Astrocyte (in vitro differentiated cells and primary cell): ENCODE data around the gene STAB2. TPM values are rescaled to one million over a fixed set of nuclear protein-coding genes. Genes with fewer than 3 reads are reported as not detected.

Experiments used
- DNase-seq: peaks from one replicate; pipeline ENCODE4 v3.0.0-alpha.2; 2010; ENCODE audit warnings: low read depth
- FAIRE-seq: peaks from 2 replicates; lab custom pipeline; 2011; peaks lifted over from hg19 to GRCh38; lab: Jason Lieb, UNC
- H2AFZ ChIP-seq: 2 replicates; pipeline ENCODE4 v1.6.0; 2012; ENCODE audit warnings: low read depth, low read length, inconsistent platforms
- H3K27ac ChIP-seq: 2 replicates; pipeline ENCODE4 v1.5.1; 2011; ENCODE audit warnings: low read depth, low read length, inconsistent platforms
- H3K27me3 ChIP-seq: 2 replicates; pipeline ENCODE4 v1.6.0; 2011; ENCODE audit warnings: low read length, inconsistent platforms; ENCODE audit not compliant: insufficient read depth
- H3K36me3 ChIP-seq: 2 replicates; pipeline ENCODE4 v1.5.1; 2011; ENCODE audit warnings: low read length, inconsistent platforms; ENCODE audit not compliant: insufficient read depth
- H3K4me1 ChIP-seq: 2 replicates; pipeline ENCODE4 v1.5.1; 2011; ENCODE audit warnings: low read length, inconsistent platforms; ENCODE audit not compliant: insufficient read depth
- H3K4me2 ChIP-seq: 2 replicates; pipeline ENCODE4 v1.6.0; 2012; ENCODE audit warnings: low read length, inconsistent platforms
- H3K4me3 ChIP-seq: 2 replicates; pipeline ENCODE4 v1.5.1; 2011; ENCODE audit warnings: low read depth, mild to moderate bottlenecking, low read length, inconsistent platforms; ENCODE audit not compliant: insufficient read depth
- H3K79me2 ChIP-seq: 2 replicates; pipeline ENCODE4 v1.6.0; 2012; ENCODE audit warnings: mild to moderate bottlenecking, low read length, inconsistent platforms; ENCODE audit not compliant: insufficient read depth
- H3K9ac ChIP-seq: 2 replicates; pipeline ENCODE4 v1.6.0; 2012; ENCODE audit warnings: mild to moderate bottlenecking, low read length, inconsistent platforms
- H3K9me3 ChIP-seq: 2 replicates; pipeline ENCODE4 v1.5.1; 2012; ENCODE audit warnings: low read depth, mild to moderate bottlenecking, low read length, inconsistent platforms; ENCODE audit not compliant: insufficient read depth
- H4K20me1 ChIP-seq: 2 replicates; pipeline ENCODE4 v1.6.0; 2012; ENCODE audit warnings: low read length, inconsistent platforms; ENCODE audit not compliant: insufficient read depth
- H3K27ac Mint-ChIP-seq: one replicate; pipeline ENCODE4 v1.8.0; 2021; ENCODE audit warnings: mild to moderate bottlenecking, mixed read lengths; ENCODE audit not compliant: unreplicated experiment
- H3K27me3 Mint-ChIP-seq: one replicate; pipeline ENCODE4 v1.8.0; 2021; ENCODE audit warnings: low read depth, mixed read lengths; ENCODE audit not compliant: unreplicated experiment
- H3K36me3 Mint-ChIP-seq: one replicate; pipeline ENCODE4 v1.8.0; 2021; ENCODE audit warnings: low read depth, mixed read lengths; ENCODE audit not compliant: unreplicated experiment
- H3K4me1 Mint-ChIP-seq: one replicate; pipeline ENCODE4 v1.8.0; 2021; ENCODE audit warnings: low read depth, mixed read lengths; ENCODE audit not compliant: unreplicated experiment
- H3K4me3 Mint-ChIP-seq: one replicate; pipeline ENCODE4 v1.8.0; 2021; ENCODE audit warnings: mild to moderate bottlenecking, moderate library complexity, mixed read lengths; ENCODE audit not compliant: unreplicated experiment
- H3K9me3 Mint-ChIP-seq: one replicate; pipeline ENCODE4 v1.8.0; 2021; ENCODE audit warnings: mild to moderate bottlenecking, mixed read lengths; ENCODE audit not compliant: unreplicated experiment
- EZH2 ChIP-seq: IDR thresholded peaks from 2 replicates; pipeline ENCODE4 v1.6.1; 2012; ENCODE audit warnings: mild to moderate bottlenecking, low read length, inconsistent platforms; ENCODE audit not compliant: insufficient read depth
- total RNA-seq: library from RNA; stranded (reverse); gene quantifications from 2 replicates; pipeline ENCODE4 v1.2.1, GENCODE V29; 2021
- TF ChIP-seq, protein P1 (sequence below): IDR thresholded peaks from 2 replicates; pipeline ENCODE4 v1.5.1; 2011; ENCODE audit warnings: low read depth, mild to moderate bottlenecking, inconsistent platforms, low read length, moderate library complexity; ENCODE audit not compliant: insufficient read depth

Gene STAB2
- total RNA-seq, 1 donor from 2014 or later = not detected

DNA sequence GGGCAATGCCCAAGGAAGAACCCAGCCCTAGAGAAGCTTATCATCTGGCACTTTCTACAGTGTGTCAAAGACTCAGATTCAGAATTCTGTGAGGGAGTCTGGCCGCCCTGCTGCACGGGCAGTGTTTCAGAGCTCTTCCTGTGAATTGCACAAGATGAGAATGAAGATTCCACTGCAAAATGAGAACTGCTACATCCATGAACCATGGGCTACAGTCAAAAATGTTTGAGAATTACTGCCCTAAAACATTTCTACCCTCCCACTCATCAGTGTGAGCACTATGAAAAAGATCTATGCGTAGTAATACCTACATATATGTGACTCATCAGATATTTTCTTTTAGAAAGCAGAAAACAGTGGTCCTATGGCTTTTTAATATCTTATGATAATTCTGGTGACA lies 104.0 kb downstream of the STAB2 start:
- no peaks in the 10 kb centered on the region for H3K4me1 Mint-ChIP-seq
- Histone ChIP-seq H3K9ac (no peak overlapping the region), H3K9me3 (no peaks in the 10 kb centered on the region), H3K4me3 (no peak overlapping the region), H3K4me1 (no peaks in the 10 kb centered on the region), H3K36me3 (no peaks in the 10 kb centered on the region), H2AFZ (no peak overlapping the region), H4K20me1 (no peaks in the 10 kb centered on the region), H3K79me2 (no peaks in the 10 kb centered on the region), H3K27me3 (peaks cover 4% of the 10 kb centered on the region), H3K27ac (no peak overlapping the region), H3K4me2 (no peak overlapping the region)
- H3K27me3 Mint-ChIP-seq = peaks cover 12% of the 10 kb centered on the region
- FAIRE-seq (no peak), DNase-seq (no peak)
- TF ChIP-seq EZH2 = no peak
- TF ChIP-seq, protein P1, sequence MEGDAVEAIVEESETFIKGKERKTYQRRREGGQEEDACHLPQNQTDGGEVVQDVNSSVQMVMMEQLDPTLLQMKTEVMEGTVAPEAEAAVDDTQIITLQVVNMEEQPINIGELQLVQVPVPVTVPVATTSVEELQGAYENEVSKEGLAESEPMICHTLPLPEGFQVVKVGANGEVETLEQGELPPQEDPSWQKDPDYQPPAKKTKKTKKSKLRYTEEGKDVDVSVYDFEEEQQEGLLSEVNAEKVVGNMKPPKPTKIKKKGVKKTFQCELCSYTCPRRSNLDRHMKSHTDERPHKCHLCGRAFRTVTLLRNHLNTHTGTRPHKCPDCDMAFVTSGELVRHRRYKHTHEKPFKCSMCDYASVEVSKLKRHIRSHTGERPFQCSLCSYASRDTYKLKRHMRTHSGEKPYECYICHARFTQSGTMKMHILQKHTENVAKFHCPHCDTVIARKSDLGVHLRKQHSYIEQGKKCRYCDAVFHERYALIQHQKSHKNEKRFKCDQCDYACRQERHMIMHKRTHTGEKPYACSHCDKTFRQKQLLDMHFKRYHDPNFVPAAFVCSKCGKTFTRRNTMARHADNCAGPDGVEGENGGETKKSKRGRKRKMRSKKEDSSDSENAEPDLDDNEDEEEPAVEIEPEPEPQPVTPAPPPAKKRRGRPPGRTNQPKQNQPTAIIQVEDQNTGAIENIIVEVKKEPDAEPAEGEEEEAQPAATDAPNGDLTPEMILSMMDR = no peak
- H3K36me3 Mint-ChIP-seq = no peaks in the 10 kb centered on the region
- peaks cover 2% of the 10 kb centered on the region for H3K9me3 Mint-ChIP-seq
- no peak overlapping the region for H3K4me3 Mint-ChIP-seq
- H3K27ac Mint-ChIP-seq = no peak overlapping the region

- no peak overlapping the region for H2AFZ ChIP-seq
- no peaks in the 10 kb centered on the region for H3K4me1 ChIP-seq
- no peak for FAIRE-seq
- no peak for DNase-seq
- Mint-ChIP-seq H3K27ac (no peak overlapping the region), H3K9me3 (peaks cover 2% of the 10 kb centered on the region), H3K4me1 (peaks cover 3% of the 10 kb centered on the region), H3K4me3 (no peak overlapping the region), H3K36me3 (no peaks in the 10 kb centered on the region), H3K27me3 (peaks cover 35% of the 10 kb centered on the region)
- H3K36me3 ChIP-seq = no peaks in the 10 kb centered on the region
- H3K4me2 ChIP-seq = no peak overlapping the region
- no peak for TF ChIP-seq EZH2
- TF ChIP-seq, protein P1 = no peak
- H4K20me1 ChIP-seq = no peaks in the 10 kb centered on the region
- H3K27ac ChIP-seq = no peak overlapping the region
- H3K27me3 ChIP-seq = peaks cover 12% of the 10 kb centered on the region
- H3K9ac ChIP-seq = no peak overlapping the region
- H3K9me3 ChIP-seq = no peaks in the 10 kb centered on the region
- no peaks in the 10 kb centered on the region for H3K79me2 ChIP-seq
- no peak overlapping the region for H3K4me3 ChIP-seq
Observed at GRCh38 chr12:103696101-103696500, 109.0 kb downstream of the STAB2 start.

GRCh38 chr12:103697971-103698751 lies 111.1 kb downstream of the STAB2 start:
- Histone ChIP-seq H3K4me2 (no peak overlapping the region), H3K4me3 (no peak overlapping the region), H3K36me3 (no peaks in the 10 kb centered on the region), H3K9me3 (no peaks in the 10 kb centered on the region), H3K4me1 (no peaks in the 10 kb centered on the region), H3K27me3 (peaks cover 12% of the 10 kb centered on the region), H2AFZ (no peak overlapping the region), H3K9ac (no peak overlapping the region), H3K27ac (no peak overlapping the region), H3K79me2 (no peaks in the 10 kb centered on the region), H4K20me1 (no peaks in the 10 kb centered on the region)
- Mint-ChIP-seq H3K4me1 (peaks cover 3% of the 10 kb centered on the region), H3K36me3 (no peaks in the 10 kb centered on the region), H3K9me3 (peaks cover 2% of the 10 kb centered on the region), H3K27me3 (peaks cover 35% of the 10 kb centered on the region), H3K27ac (no peak overlapping the region), H3K4me3 (no peak overlapping the region)
- no peak for FAIRE-seq
- DNase-seq = no peak
- TF ChIP-seq, protein P1 = no peak
- TF ChIP-seq EZH2 = no peak
